K562 (cell line): Measurements from ENCODE around the gene SECISBP2. TPM values are rescaled to one million over a fixed set of nuclear protein-coding genes. Genes with fewer than 3 reads are reported as not detected.

ENCODE experiments used
- ATAC-seq: fragments of 200-7000 bp; cut with Tn5 transposase; 3 replicates; pipeline ENCODE4 v1.9.1; 2020; ENCODE audit warnings: moderate library complexity
- BruUV-seq: library from RNA; stranded (reverse); fragments of 400-500 nt; replicated peaks from 2 replicates; lab custom pipeline; 2021; lab: Mats Ljungman, UMichigan
- CTCF ChIA-PET: fragments of 300-600 bp; formaldehyde crosslinking; extraction: SDS; loops from one replicate; lab custom pipeline; 2021; ENCODE audit warnings: low intra/inter-chr PET ratio; lab: Yijun Ruan, JAX
- POLR2A ChIA-PET: fragments of 300-600, 350-650 bp; sonication (Branson Sonifier 250); formaldehyde crosslinking; extraction: SDS; loops from one replicate; lab custom pipeline; 2021; ENCODE audit warnings: antibody characterized with exemption, inconsistent platforms; lab: Yijun Ruan, JAX
- DNase-seq, 4 experiments: peaks; one replicate each; pipeline versions ENCODE4 v3.0.0 to v3.0.0-alpha.2; 2011 to 2018; ENCODE audit warnings: low spot score in 3 of 4, mixed read lengths in 3 of 4; ENCODE audit errors: extremely low read depth in 1 of 4
- FAIRE-seq: peaks from 2 replicates; lab custom pipeline; 2011; peaks lifted over from hg19 to GRCh38; lab: Jason Lieb, UNC
- H2AFZ ChIP-seq: 2 replicates; pipeline ENCODE4 v1.6.0; 2011; ENCODE audit warnings: low read depth, low read length, control low read depth, inconsistent platforms
- H3K27ac ChIP-seq: fragments of 200-600 bp; 3 replicates; pipeline ENCODE4 v1.8.0; 2011; ENCODE audit warnings: low read depth, mild to moderate bottlenecking, control low read depth, inconsistent platforms, low read length, moderate library complexity, mixed read lengths; ENCODE audit errors: extremely low read depth
- H3K27me3 ChIP-seq, 2 experiments: fragments of 300-600 bp in 1 of 2; 2 replicates in 1 of 2; 3 replicates in 1 of 2; pipeline versions ENCODE4 v1.6.0 to v1.8.0; 2011; ENCODE audit warnings: inconsistent platforms in 2 of 2, low read length in 2 of 2, mild to moderate bottlenecking in 1 of 2, mixed read lengths in 1 of 2, moderate library complexity in 1 of 2; ENCODE audit not compliant: control insufficient read depth in 2 of 2, insufficient read depth in 2 of 2
- H3K36me3 ChIP-seq: fragments of 300-600 bp; 3 replicates; pipeline ENCODE4 v1.8.0; 2011; ENCODE audit warnings: mild to moderate bottlenecking, low read length, inconsistent platforms; ENCODE audit not compliant: control insufficient read depth, insufficient read depth
- H3K4me1 ChIP-seq, 2 experiments: fragments of 200-600 bp in 1 of 2; replicated peaks in 1 of 2; 2 replicates in 1 of 2; 3 replicates in 1 of 2; pipeline versions ENCODE4 v1.5.1 to v1.8.0; 2011; ENCODE audit warnings: inconsistent platforms in 2 of 2, low read length in 2 of 2, mild to moderate bottlenecking in 1 of 2, mixed read lengths in 1 of 2, moderate library complexity in 1 of 2; ENCODE audit not compliant: control insufficient read depth in 2 of 2, insufficient read depth in 2 of 2
- H3K4me2 ChIP-seq: 2 replicates; pipeline ENCODE4 v1.6.1; 2011; ENCODE audit warnings: low read length, control low read depth, inconsistent platforms, mixed read lengths; ENCODE audit not compliant: insufficient read depth
- H3K4me3 ChIP-seq: fragments of 200-600 bp; sonication (generic), shearing (Covaris generic); 2 replicates; pipeline ENCODE4 v1.5.1; 2016; ENCODE audit warnings: control low read depth, inconsistent platforms
- H3K79me2 ChIP-seq: fragments of 200-600 bp; 3 replicates; pipeline ENCODE4 v1.8.0; 2011; ENCODE audit warnings: low read length, inconsistent platforms; ENCODE audit not compliant: control insufficient read depth, insufficient read depth
- H3K9ac ChIP-seq, 2 experiments: 2 replicates each; pipeline versions ENCODE4 v1.6.0 to v1.6.1; 2011; ENCODE audit warnings: low read depth in 2 of 2, low read length in 2 of 2, control low read depth in 1 of 2, inconsistent platforms in 1 of 2, mild to moderate bottlenecking in 1 of 2, mixed read lengths in 1 of 2; ENCODE audit not compliant: insufficient read depth in 1 of 2
- H3K9me1 ChIP-seq: one replicate; pipeline ENCODE4 v1.6.0; 2011; ENCODE audit warnings: inconsistent platforms, mild to moderate bottlenecking, low read length, moderate library complexity; ENCODE audit not compliant: control insufficient read depth, insufficient read depth
- H3K9me3 ChIP-seq: replicated peaks from 2 replicates; pipeline ENCODE4 v1.5.1; 2011; ENCODE audit warnings: low read depth, low read length, inconsistent platforms; ENCODE audit not compliant: control insufficient read depth, insufficient read depth
- H4K20me1 ChIP-seq: replicated peaks from 2 replicates; pipeline ENCODE4 v1.6.1; 2011; ENCODE audit warnings: low read length, inconsistent platforms, mixed read lengths; ENCODE audit not compliant: control insufficient read depth, insufficient read depth
- BCLAF1 ChIP-seq, 2 experiments: fragments of 450-650 bp in 1 of 2; IDR thresholded peaks; 2 replicates each; pipeline ENCODE4 v1.6.1; 2011 to 2017; ENCODE audit warnings: low read depth in 2 of 2, antibody characterized with exemption in 1 of 2, borderline replicate concordance in 1 of 2, low read length in 1 of 2, mild to moderate bottlenecking in 1 of 2, mixed read lengths in 1 of 2; ENCODE audit not compliant: control insufficient read depth in 1 of 2
- HMBOX1 ChIP-seq: sonication (generic); IDR thresholded peaks from 2 replicates; pipeline ENCODE4 v1.6.1; 2016
- NFE2L1 ChIP-seq: fragments of 450-650 bp; IDR thresholded peaks from 2 replicates; pipeline ENCODE4 v1.6.1; 2016; ENCODE audit warnings: missing genetic modification characterization, low read depth, mild to moderate bottlenecking, missing compliant biosample characterization, moderate library complexity, borderline replicate concordance
- WGBS: fragments of 100-300 bp; shearing (Covaris generic); methylation state at CpG from one replicate; pipeline ENCODE4 v1.1.6; 2016; ENCODE audit warnings: low coverage, mixed read lengths; ENCODE audit not compliant: insufficient coverage; ENCODE audit errors: missing lambda C conversion rate; 5-methylcytosine and 5-hydroxymethylcytosine counted together
- in situ Hi-C: fragments of 300-500 bp; cut with MboI; formaldehyde crosslinking; loops from 4 replicates; pipeline ENCODE4 v1.15.0; 2018; ENCODE audit warnings: inconsistent platforms, mixed read lengths
- intact Hi-C: fragments of 100-400 bp; cut with micrococcal nuclease; formaldehyde crosslinking; loops from 2 replicates; pipeline ENCODE4 v1.14.2; 2022
- polyA plus RNA-seq, 8 experiments: library from polyadenylated mRNA; depleted of rRNA in 4 of 8; stranded (reverse) in 5 of 8; unstranded in 3 of 8; fragments of >200 nt; fragmentation: Nextera tagmentation in 2 of 8; fragmentation: Illumina TruSeq in 1 of 8; extraction: Ambion mirVana in 2 of 8; extraction: Trizol in 1 of 8; gene quantifications; 2 replicates each; pipeline versions ENCODE4 v1.2.1 to v1.2.3, GENCODE V29; 2011 to 2014; ENCODE audit warnings: inconsistent platforms in 1 of 8, missing spikeins in 1 of 8
- total RNA-seq, 7 experiments: library from RNA; depleted of rRNA in 6 of 7; stranded (reverse); fragments of >200 nt in 6 of 7; fragmentation: Illumina TruSeq in 2 of 7; extraction: Trizol in 2 of 7; gene quantifications; 2 replicates each; pipeline versions ENCODE4 v1.2.1 to v1.2.3, GENCODE V29; 2011 to 2021; ENCODE audit warnings: low replicate concordance in 1 of 7

SECISBP2 gene
- total and polyA plus RNA-seq, 9 of the 15 experiments (the other 6 are each of a cell fraction or from before 2014, with no cell fraction given) = 3.2 to 41.6 (median 26.1) TPM

- peak overlapping the region; percentile 14 to 98; a peak in 3 of 4 replicates for H3K9ac ChIP-seq
- H3K27me3 ChIP-seq = no peaks in the 10 kb centered on the region
- TF ChIP-seq BCLAF1 (IDR thresholded peaks at IDR 0.05; ENCODE audit: borderline replicate concordance in 1 of 2, control insufficient read depth in 1 of 2, low read depth in 2 of 2, low read length in 1 of 2) = 0 out of 4 replicates have a peak, but pooled peaks of 1 of the 2 experiments have one; percentile 12
- TF ChIP-seq NFE2L1 (tag) = no peak
- peak; percentile 72 for TF ChIP-seq HMBOX1
- TF ChIP-seq, all 486 proteins: peak for 2
- Histone ChIP-seq H3K4me1 (peaks cover 10 to 11% of the 10 kb centered on the region in 2 experiments; a peak in 3 of 5 replicates), H2AFZ (no peak overlapping the region), H3K9me1 (peaks cover 4% of the 10 kb centered on the region), H3K36me3 (peaks cover 60% of the 10 kb centered on the region), H4K20me1 (peaks cover 28% of the 10 kb centered on the region), H3K79me2 (peaks cover 82% of the 10 kb centered on the region), H3K9me3 (no peaks in the 10 kb centered on the region), H3K4me3 (peak overlapping the region; percentile 82), H3K4me2 (peak overlapping the region; percentile 74), H3K27ac (peak overlapping the region; percentile 57; the same call in 2 of the 3 replicates)
- ChIA-PET POLR2A (no interaction called here), CTCF (no interaction called here)
- in situ Hi-C loops = no loop called here
- 0% methylated on average over 1 of the region's 1 CpG for WGBS
- intact Hi-C loops = no loop called here
- DNase-seq (no peak), FAIRE-seq (peak; percentile 29), ATAC-seq (no peak)
- BruUV-seq = no TSS peak
These were observed 4.5 kb upstream of the SECISBP2 start for GRCh38 chr9:89313842-89314241.
